Measurements from ENCODE around the gene TM6SF1.
"Not testable (repeated sequence)": the region's sequence is repeated elsewhere in the genome, so short reads cannot be mapped to it uniquely, and the experiment has no call there.

The TM6SF1 gene

DNA sequence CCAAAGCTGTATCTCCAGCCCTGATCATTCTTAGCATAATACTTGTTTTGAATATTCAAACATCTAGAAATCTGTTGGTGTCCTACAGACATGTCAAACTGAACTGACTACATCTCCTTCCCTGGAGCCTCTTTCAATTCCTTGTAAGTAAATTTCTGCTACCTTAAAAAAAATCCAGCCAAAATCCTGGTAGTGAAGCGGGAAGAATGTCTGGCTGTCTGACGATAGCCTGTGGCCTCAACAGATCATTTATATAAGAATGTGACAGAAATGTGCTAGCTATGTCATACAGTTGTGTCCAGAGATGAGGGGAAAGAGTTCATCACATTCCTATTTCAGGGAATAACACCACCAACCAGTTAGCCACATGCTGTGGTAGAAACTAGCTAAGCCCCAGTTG, 18.6 kb upstream of the TM6SF1 start:
- DNase-seq: no peak
- ATAC-seq: no peak

DNA sequence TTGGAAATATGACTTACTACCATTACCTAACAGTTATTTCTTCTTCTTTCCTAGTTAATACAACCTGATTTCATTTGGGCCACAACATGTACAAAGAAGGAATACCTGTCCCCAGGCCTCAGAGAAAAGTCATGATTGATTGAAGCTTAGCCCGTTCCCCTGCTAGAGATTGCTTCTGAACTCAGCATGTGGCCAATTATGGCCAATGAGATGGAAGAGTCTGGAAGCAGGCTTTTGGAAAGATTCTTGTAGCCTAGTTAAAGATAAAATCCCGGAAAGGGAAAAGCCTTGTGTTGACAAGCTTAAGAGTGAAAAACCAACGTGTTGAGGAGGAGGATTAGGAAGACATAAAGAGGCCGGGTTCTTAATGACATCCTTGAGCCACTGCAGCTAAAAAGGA, 17.0 kb upstream of the TM6SF1 start:
- no peak for DNase-seq
- no peak for ATAC-seq

DNA sequence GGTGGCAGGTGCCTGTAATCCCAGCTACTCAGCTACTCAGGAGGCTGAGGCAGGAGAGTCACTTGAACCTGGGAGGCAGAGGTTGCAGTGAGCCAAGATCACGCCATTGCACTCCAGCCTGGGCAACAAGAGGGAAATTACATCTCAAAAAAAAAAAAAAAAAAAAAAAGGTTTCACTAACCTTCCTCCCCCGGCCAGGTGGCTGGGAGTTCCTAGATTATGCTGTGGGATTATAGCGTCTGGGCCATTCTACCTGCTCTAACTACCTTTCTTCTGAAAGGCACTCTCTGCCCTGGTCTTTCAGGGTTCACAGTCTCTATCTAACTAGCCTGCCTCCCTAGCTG, 15.5 kb upstream of the TM6SF1 start:
- not testable (repeated sequence) for DNase-seq

DNA sequence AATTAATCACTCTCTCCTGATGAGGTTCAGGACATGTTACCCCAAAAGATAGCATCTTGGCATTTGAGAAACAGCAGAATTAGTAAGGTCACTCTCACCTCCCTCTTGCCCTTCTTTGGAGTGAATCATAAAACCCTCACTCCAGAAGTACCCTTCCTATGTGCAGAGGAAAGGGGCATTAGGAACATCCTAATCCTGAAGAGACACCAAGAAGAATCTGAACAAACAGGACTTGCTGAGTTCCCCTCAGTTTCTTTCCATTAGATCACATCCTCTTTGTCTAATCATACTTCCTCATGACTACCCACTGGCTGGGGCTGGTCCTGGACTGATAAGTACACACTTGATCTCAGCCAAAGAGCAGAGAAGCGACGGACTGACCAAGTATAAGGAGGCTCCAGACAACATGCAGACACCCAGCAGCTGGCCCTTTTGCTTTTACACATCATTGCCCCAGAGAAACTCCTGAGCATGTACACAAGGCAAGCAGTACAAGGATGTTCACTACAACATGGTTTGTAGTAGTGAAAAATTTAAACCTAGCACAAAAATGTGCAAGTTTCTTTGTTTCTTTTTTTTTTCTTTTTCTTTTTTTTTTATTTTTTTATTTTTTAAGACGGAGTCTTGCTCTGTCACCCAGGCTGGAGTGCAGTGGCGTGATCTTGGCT, 15.0 kb upstream of the TM6SF1 start:
- peak; percentile 26 for DNase-seq
- ATAC-seq: peak; percentile 69

More for the DNA sequence above, 15.5 kb upstream of the TM6SF1 start:
- ATAC-seq: not testable (repeated sequence)

DNA sequence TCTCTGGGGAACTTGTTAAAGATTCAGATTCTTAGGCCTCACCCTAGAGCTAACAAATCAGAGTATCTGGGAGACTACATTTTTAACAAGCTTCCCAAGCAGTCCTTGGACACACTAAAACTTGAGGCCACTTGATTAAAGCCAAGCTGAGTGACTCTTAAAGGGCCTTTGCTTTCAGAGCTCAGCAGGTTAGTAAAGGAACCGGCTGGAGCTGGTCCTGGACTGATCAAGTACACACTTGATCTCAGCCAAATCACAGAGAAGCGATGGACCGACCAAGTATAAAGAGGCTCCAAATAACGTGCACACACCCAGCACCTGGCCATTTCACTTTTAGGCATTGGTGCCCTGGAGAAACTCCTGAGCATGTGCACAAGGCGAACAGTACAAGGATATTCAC, 12.9 kb upstream of the TM6SF1 start:
- DNase-seq (no peak), ATAC-seq (no peak)

DNA sequence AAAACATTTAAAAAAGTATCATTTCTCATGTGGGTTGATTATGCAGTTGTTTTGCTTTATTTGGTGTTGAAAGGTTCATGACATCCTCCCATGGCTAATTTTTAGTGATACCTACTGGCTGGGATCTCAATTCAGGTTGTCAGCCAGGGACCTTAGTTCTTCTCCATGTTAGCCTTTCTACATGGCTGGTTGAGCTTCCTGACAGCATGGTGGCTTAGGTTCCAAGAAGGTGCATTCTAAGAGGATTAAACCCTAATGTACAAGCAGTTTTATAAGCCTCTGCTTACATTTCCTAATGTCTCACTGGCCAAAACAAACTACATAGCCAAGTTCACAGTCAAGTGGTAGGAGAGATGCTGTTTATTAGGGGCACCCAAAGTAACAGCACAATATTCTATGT, 9.4 kb upstream of the TM6SF1 start:
- ATAC-seq: no peak
- DNase-seq: no peak

DNA sequence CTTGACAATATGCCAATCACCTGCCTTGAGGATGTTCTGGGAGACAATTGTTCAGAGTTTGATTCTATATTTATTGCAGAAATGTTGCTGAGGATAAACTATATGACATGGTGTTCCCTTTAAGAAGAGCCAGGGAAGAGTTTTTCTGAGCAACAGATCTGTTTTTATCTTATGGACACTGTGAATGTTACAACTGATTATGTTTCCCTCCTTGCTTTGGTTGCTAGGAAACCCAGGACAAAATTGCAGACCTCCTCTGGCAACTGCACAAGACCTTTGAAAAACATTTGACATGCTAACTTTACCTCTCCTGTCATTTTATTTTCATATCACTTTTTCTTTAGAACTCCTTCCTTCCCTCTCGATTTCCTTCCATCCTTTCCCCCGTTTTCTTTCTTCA, 8.2 kb upstream of the TM6SF1 start:
- ATAC-seq (no peak), DNase-seq (no peak)

DNA sequence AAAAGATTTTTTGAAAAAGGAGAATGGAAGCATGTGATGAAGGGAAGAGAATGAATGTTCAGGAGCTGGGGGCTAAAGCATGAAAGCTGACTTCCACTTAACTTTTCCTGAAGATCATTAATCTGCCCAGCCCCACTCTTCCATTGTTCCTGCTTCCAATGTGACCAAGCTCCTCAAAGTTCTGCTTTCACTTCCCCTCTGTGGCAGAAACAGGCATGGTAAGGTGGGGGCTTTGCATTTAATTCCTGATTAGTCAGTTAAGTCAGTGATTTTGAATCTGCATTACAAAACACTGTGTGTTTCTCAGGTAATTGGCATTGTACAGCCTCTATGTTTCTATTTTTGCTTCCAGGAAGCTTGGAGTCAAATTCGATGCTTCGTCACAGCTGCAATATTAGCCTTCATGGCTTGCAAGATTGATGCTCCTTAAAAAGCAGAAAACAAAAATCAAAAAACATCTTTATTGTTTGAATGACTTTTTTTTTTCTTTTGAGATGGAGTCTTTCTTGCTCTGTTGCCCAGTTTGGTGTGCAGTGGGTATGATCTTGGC, 7.3 kb upstream of the TM6SF1 start:
- ATAC-seq (no peak), DNase-seq (no peak)

DNA sequence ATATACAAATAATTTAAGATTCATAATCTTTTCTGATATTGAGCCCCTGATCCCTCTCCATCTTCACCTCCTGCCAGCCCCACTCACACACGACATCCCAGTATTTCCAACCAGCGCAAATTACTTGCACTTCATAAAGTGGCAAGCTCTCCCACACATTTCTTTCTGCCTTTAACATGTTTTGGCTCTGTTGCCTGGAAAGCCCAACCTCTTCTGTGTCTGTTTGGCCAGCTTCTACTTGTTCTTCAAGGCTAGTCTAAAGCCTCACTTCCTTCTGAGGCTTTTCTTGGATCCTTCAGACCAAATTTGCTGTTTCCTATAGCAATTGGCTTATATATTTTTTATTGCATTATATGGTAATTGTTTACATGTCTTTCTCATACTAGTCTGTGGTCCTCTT, 5.1 kb upstream of the TM6SF1 start:
- ATAC-seq (no peak), DNase-seq (no peak)

DNA sequence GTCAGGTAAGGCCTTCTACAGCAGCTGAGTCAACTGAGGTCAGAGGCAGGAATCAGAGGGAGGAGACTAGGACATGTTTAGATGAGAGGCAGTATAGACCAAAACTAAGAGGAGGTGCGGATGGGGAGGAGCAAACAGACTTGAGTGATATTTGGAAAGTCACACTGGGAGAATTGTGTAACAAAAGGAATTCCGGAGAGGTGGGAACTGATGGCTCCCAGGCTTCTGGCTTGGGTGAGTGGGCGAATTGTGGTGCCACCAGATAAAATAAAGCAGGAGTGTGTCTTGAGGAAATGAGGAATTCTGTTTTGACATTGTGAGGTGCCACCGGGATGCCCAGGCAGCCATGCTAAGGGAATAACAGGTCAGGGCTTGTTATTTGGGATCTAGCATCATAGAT, 3.3 kb upstream of the TM6SF1 start:
- ATAC-seq (no peak), DNase-seq (no peak)

DNA sequence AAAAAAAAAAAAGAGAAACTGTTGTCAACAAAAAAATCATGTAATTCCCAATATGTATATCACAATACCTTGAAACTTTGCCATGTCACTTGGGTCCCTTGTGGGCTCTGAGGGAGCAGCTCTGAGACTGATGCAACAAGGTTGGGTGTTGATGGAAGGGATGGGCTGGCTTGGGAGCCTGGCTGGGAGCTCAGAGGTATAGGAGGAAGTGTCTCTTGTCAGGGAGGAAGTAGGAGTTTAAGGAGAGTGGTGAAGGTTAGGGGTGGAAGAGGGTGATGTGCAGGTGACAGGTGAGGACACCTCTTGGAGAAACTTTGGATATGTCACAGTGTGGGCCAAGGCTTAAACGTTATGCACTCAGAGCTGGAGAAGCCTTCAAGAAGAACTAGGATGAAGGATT, 2.0 kb upstream of the TM6SF1 start:
- DNase-seq (no peak), ATAC-seq (no peak)

DNA sequence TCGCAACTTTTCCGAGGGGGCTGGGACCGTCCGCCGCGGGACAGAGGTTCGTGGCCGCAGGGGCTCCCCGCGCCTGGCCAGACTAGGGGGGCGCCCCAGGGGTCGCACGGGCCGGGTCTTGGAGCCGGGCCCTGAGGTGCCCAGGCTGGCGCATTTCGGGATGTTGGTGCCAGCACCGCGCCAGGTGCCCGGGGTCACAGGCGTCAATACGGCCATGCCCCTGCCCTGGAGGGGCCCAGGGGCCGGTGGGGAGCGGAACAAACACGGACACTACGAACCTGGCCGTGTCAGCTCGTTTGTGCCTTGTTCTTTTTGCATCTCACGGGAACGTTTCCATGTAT, 366 bp downstream of the TM6SF1 start:
- no peak for DNase-seq
- no peak for ATAC-seq

DNA sequence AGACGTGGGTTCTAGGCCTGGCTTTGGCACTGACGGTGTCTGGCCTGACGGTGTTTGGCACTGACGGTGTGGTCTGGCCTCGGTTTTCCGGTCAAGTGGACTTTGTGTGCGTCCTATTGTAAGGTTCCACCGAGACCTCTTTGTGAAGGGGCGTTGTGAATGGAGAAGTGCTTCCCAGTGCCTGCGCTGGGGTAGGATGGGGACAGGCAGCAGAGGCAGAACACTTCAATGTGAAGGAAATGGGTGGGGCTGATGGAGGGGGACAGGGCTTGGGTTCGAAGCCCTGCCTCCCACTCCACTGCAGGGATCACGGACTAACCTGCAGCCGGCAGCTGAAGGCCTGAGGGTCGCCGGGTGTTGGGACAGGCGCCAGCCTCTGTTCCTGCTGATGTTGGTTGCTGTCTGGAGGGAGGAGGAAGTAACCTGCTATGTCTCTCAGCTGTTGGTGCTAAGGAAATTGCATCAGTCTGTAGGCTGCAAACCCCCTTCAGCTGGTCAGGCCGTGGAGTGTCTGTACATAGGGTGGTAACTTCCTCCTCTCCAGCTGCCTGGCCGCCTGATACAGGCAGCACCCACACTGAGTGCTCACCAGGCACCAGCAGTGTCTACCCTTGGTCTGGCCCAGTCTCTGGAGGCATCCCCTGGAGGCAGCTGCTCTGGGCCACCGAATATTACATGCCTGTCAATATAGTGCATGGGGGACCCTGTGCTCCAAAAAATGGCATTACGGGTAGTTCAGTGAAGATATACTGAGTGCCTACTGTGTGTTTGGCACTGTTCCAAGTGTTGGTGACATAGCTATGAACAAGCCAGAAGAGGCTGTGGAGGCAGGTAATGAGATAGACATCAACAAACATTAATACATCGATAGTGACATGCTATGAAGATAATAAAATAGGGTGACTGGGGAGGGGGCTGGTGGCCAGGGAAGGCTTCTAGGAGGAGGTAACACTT, 1.1 kb downstream of the TM6SF1 start:
- DNase-seq (peak; percentile 27), ATAC-seq (peak; percentile 35)

DNA sequence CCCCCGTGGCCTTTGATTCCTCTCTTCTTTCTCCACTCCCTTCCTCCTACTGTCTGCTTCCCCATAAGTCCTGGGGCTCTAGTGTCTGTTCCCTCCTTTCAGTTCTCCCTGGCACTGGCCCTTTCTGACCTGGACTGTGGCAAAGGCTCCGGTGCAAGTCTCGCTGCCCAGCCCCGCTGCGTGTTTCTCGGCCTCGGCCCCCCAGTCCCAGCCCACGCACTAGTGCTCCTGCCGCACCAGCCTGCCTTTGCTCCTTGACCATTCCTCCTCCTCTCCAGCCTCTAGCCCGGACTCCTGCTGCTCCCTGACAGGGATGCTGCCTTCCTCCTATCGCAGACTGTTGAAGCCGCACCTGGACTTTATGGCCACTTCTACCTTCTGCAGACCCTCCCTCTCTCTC, 2.1 kb downstream of the TM6SF1 start:
- ATAC-seq (no peak), DNase-seq (no peak)

DNA sequence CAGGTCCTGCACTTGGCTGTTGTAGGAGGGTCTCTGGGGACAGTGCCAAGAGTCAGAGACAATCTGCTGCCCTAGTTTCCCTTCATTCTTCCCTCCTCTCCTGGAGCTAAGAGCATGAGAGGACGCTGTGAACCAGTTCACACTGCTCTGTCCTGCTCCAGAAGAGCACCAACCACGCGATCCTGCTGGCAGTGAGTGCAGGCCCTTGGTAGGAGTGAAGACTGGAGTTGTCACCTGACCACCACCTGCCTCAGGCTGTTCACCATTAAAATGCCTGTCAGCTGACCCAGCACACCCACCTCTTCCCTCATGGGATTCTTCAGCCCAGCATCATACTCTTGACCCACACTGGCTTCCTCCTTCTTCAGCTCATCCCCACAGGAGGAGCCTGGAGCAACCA, 2.9 kb downstream of the TM6SF1 start:
- DNase-seq: no peak
- no peak for ATAC-seq

DNA sequence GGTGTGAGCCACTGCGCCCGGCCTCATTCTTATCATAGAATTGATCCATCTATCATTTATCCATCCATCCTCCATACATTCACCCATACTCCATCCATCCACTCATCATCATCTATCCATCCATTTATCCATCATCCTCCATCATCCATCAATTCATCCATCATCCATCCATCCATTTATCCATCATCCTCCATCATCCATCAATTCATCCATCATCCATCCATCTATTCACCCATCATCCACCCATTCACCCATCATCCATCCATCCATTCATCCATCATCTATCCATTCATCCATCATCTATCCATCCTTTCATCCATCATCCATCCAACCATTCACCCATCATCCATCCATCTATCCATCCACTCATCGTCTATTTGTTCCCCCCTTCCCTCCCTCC, 3.7 kb downstream of the TM6SF1 start:
- ATAC-seq (no peak), DNase-seq (no peak)

DNA sequence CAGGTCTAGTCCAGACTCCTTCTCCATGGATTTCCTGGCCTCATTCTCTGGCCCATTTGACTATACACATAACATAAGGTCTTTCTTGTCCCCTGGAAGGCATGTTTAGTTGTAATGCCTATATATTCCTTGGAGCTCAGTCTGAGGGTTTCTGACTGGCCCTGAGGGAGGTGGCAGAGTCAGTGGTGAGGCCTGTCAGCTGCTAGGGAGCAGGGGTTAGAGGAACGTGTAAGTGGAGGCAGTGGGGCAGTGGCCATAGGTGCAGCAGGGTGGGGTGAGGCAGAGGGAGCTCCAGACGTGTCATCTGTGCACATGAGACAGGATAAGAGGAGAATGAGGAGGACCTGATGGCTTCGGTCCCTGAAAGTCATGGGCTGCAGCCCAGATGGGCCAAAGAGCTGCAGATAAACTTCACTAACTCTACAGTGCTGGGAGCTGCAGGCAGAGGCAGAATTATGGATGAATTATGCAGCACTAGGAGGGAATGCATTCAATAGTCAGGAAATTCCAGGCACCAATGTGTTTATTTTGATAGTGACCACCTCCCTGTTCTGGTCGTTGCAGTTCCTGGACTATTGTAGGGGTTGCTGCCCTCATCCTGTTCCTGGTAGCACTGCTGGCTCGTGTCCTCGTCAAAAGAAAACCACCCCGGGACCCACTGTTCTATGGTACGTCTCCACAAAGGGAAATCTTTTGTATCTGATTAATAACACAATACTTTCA, 4.9 kb downstream of the TM6SF1 start:
- ATAC-seq (no peak), DNase-seq (no peak)

DNA sequence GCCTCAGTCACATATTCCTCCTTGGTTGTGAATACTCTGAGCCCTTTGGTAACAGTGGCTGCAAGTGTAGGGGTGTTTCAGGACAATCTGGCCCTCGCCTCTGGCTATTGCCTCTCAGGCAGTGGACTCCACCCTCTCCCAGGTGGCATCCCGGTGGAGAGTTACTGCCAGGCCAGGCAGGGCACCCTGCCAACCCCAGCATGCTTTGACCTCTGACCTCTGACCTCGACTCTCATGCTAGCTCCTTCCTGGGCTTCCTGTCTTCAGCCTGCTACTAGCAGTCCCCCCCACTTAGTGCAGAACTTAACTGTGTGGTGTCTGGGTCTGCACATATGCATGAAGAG, 5.5 kb downstream of the TM6SF1 start:
- ATAC-seq (no peak), DNase-seq (no peak)

DNA sequence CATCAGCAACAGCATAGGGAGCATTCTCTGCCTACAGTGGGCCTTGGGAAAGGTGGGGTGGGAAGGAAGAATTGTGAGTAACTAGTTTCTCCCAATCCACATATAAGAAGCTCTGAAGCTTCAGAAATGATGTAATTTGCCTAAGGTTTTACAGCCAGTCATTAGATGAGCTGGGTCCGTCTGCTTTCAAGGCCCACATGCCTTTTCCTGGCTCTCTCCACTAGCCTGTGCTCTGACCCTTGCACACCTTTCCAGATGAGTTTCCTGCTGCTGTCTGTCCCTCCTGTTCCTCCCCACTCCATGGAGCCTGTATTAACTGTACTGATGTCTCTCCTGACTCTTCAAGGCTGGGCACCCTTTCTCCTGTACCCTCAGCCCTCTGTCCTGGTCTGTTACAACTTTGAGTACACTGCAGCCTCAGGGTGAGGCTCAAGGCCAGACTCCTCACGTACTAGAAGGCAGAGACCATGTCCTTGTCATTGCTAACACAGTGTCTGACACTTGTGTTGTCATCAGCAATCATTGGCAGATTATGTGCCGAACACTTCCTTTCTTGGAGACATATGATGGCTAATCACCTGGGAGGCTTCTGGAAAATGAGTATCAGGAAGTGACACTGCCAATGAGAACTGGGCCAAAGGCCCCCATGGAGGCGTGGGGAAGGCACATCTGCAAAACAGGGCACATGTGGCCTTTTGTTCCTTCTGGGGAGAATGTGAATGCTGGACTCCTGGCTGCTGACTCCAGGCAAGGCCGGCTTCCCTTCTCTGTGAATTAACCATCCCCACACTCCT, 6.6 kb downstream of the TM6SF1 start:
- DNase-seq: no peak
- ATAC-seq: no peak

DNA sequence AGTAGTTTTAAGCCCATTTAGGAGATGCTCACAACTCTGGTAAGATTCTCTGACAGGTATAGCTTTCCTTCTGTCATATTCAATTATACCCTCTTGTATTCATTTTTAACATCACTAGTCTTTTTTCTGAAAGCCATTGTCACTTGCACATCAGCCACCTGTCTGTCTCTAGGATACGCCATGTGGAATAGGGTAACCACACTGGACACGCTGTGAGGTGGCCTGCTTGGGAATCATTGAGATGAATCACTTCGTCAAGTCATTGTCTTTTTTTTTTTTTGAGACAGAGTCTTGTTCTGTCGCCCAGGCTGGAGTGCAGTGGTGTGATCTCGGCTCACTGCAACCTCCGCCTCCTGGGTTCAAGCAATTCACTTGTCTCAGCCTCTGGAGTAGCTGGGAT, 7.4 kb downstream of the TM6SF1 start:
- DNase-seq: no peak
- no peak for ATAC-seq

DNA sequence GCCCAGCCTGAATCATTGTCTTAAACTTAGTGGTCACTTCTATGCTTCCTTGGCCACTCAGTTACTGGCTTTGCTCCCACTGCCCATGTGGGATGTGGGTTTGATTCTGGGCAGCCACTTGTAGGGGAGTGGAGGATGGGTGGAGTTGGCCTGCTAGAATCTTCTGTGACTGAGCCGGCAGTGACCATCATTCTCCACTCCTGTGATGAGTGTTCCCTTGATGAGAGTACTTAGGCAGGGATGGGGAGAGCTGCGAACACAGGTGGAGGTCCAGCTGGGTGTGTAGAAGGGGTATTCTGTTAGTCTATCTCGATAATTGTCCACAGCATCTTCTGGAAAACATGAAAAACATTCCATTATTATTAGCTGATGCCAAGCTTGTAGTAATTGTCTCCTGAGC, 8.0 kb downstream of the TM6SF1 start:
- ATAC-seq (no peak), DNase-seq (no peak)

DNA sequence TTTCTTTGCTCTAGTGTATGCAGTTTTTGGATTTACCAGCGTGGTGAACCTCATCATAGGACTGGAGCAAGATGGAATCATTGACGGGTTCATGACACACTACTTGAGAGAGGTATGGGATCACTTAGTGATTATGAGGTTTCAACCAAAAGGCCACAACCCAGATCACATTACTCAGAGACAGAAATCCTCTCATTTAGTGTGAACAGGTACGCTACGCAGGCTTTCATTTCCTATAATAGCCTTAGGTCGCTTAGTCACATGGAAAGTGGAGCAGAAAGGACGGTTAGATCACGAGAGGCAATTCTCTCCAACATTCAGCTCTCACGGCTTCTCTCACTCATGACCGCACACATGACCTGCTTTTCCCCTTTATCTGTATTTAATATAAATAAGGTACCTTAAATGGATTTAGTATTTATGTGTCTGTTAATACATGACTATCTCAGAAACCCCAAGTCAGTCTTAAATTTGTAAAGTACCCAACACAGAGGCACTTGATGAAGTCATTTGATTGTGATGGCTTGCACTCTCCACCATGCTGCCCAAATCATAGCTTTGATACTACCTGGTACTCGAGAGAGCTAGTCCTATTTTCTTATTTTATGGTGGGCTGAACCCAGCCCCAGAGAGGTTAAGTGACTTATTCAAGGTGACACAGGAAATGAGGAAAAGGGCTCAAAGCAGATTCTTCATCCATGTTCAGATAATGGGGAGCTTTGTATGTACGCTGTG, 8.6 kb downstream of the TM6SF1 start:
- ATAC-seq: peak; percentile 79
- DNase-seq: no peak

Data from stimulated activated naive CD8-positive, alpha-beta T cell treated with anti-CD3 and anti-CD28 coated beads, Interleukin-15, Interleukin-2, amounts not matched to agents 100 U/mL and 50 U/mL, for 24 hours (primary cell).